Endothelial cell of umbilical vein (primary cell): ENCODE measurements around the gene DQX1. TPM values are rescaled to one million over a fixed set of nuclear protein-coding genes. Genes with fewer than 3 reads are reported as not detected.

Experiments
- BruUV-seq: library from RNA; stranded (reverse); fragments of 400-500 nt; replicated peaks from 2 replicates; lab custom pipeline; 2021; lab: Mats Ljungman, UMichigan
- CTCF ChIA-PET: fragments of 300-600, 350-600 bp; sonication (Branson Sonifier 250); formaldehyde crosslinking; loops from one replicate; lab custom pipeline; 2021; ENCODE audit warnings: antibody characterized with exemption, inconsistent platforms; lab: Charles Lee
- POLR2A ChIA-PET: fragments of 300-600, 350-600 bp; sonication (Branson Sonifier 250); formaldehyde crosslinking; loops from one replicate; lab custom pipeline; 2021; ENCODE audit warnings: antibody characterized with exemption, inconsistent platforms; lab: Charles Lee
- DNase-seq: peaks from one replicate; pipeline ENCODE4 v3.0.0-alpha.2; 2011; ENCODE audit warnings: low read depth, low spot score
- FAIRE-seq: peaks from 2 replicates; lab custom pipeline; 2011; peaks lifted over from hg19 to GRCh38; lab: Jason Lieb, UNC
- H2AFZ ChIP-seq: 2 replicates; pipeline ENCODE4 v1.6.0; 2012; ENCODE audit warnings: low read depth, low read length, control low read depth, inconsistent platforms
- H3K27ac ChIP-seq: 2 replicates; pipeline ENCODE4 v1.5.1; 2011; ENCODE audit warnings: low read depth, mild to moderate bottlenecking, control low read depth, low read length, moderate library complexity; ENCODE audit not compliant: insufficient read depth
- H3K27me3 ChIP-seq, 2 experiments: 2 replicates each; pipeline versions ENCODE4 v1.6.0 to v1.6.1; 2011; ENCODE audit warnings: low read length in 2 of 2, mixed read lengths in 1 of 2; ENCODE audit not compliant: control insufficient read depth in 2 of 2, insufficient read depth in 2 of 2
- H3K36me3 ChIP-seq, 2 experiments: 2 replicates in 1 of 2; 3 replicates in 1 of 2; pipeline ENCODE4 v1.5.1; 2011; ENCODE audit warnings: low read length in 2 of 2, mild to moderate bottlenecking in 1 of 2, moderate library complexity in 1 of 2; ENCODE audit not compliant: control insufficient read depth in 2 of 2, insufficient read depth in 2 of 2; ENCODE audit errors: extremely low read depth in 1 of 2
- H3K4me1 ChIP-seq: 3 replicates; pipeline ENCODE4 v1.5.1; 2011; ENCODE audit warnings: mild to moderate bottlenecking, low read length; ENCODE audit not compliant: control insufficient read depth, insufficient read depth; ENCODE audit errors: extremely low read depth
- H3K4me2 ChIP-seq: 2 replicates; pipeline ENCODE4 v1.6.1; 2011; ENCODE audit warnings: low read length, control low read depth, mixed read lengths; ENCODE audit not compliant: insufficient read depth
- H3K4me3 ChIP-seq, 3 experiments: fragments of 200-600 bp in 1 of 3; sonication (generic), shearing (Covaris generic) in 1 of 3; replicated peaks in 1 of 3; 2 replicates each; pipeline ENCODE4 v1.5.1; 2011 to 2016; ENCODE audit warnings: control low read depth in 3 of 3, low read length in 3 of 3, mild to moderate bottlenecking in 2 of 3, inconsistent platforms in 1 of 3, low read depth in 1 of 3, moderate library complexity in 1 of 3; ENCODE audit not compliant: insufficient read depth in 1 of 3
- H3K79me2 ChIP-seq: 2 replicates; pipeline ENCODE4 v1.6.0; 2012; ENCODE audit warnings: low read length, inconsistent platforms; ENCODE audit not compliant: control insufficient read depth, insufficient read depth
- H3K9ac ChIP-seq: replicated peaks from 2 replicates; pipeline ENCODE3; 2011; ENCODE audit warnings: low read length, control low read depth; ENCODE audit not compliant: insufficient read depth; ENCODE audit errors: extremely low read depth
- H3K9me1 ChIP-seq: replicated peaks from 3 replicates; pipeline ENCODE4 v1.6.0; 2011; ENCODE audit warnings: mild to moderate bottlenecking, low read length; ENCODE audit not compliant: control insufficient read depth, insufficient read depth; ENCODE audit errors: extremely low read depth
- H3K9me3 ChIP-seq: replicated peaks from 2 replicates; pipeline ENCODE4 v1.5.1; 2012; ENCODE audit warnings: low read length, inconsistent platforms; ENCODE audit not compliant: control insufficient read depth, insufficient read depth
- H4K20me1 ChIP-seq: replicated peaks from 2 replicates; pipeline ENCODE3; 2011; ENCODE audit warnings: mild to moderate bottlenecking, low read length; ENCODE audit not compliant: control insufficient read depth, insufficient read depth; ENCODE audit errors: extremely low read depth
- EZH2 ChIP-seq: IDR thresholded peaks from 2 replicates; pipeline ENCODE4 v1.6.1; 2012; ENCODE audit warnings: borderline replicate concordance, low read depth, mild to moderate bottlenecking, moderate library complexity, low read length, inconsistent platforms; ENCODE audit not compliant: severe bottlenecking
- FOS ChIP-seq: IDR thresholded peaks from 2 replicates; pipeline ENCODE4 v1.6.1; 2011; ENCODE audit warnings: mild to moderate bottlenecking, low read length, moderate library complexity, borderline replicate concordance; ENCODE audit not compliant: insufficient read depth
- GATA2 ChIP-seq: IDR thresholded peaks from 2 replicates; pipeline ENCODE4 v1.7.0; 2011; ENCODE audit warnings: low read depth, mild to moderate bottlenecking, moderate library complexity, mixed read lengths, low read length; ENCODE audit not compliant: insufficient read length, insufficient read depth
- JUN ChIP-seq: IDR thresholded peaks from 2 replicates; pipeline ENCODE4 v1.6.1; 2011; ENCODE audit warnings: borderline replicate concordance, low read depth; ENCODE audit not compliant: insufficient read length, insufficient read depth
- MYC ChIP-seq: IDR thresholded peaks from one replicate; pipeline ENCODE4 v1.6.1; 2011; ENCODE audit warnings: mild to moderate bottlenecking, low read depth, low read length
- POLR2A ChIP-seq: IDR thresholded peaks from 2 replicates; pipeline ENCODE4 v1.6.1; 2012; ENCODE audit warnings: low read depth, mild to moderate bottlenecking, control low read depth, low read length
- POLR2AphosphoS5 ChIP-seq: IDR thresholded peaks from 2 replicates; pipeline ENCODE4 v1.6.1; 2012; ENCODE audit warnings: low read depth, mild to moderate bottlenecking, control low read depth, low read length, moderate library complexity; ENCODE audit not compliant: insufficient read depth
- dilution Hi-C: fragments of 300-500 bp; cut with MboI; formaldehyde crosslinking; loops from one replicate; pipeline ENCODE4 v1.15.0; 2019; ENCODE audit warnings: low sequenced_read_pairs; ENCODE audit not compliant: extremely low pct_ligation_motif_present
- intact Hi-C: fragments of 100-400 bp; cut with micrococcal nuclease; formaldehyde crosslinking; loops from one replicate; pipeline ENCODE4 v1.10.0; 2022
- polyA plus RNA-seq, 4 experiments: library from polyadenylated mRNA; depleted of rRNA in 3 of 4; stranded (reverse) in 3 of 4; unstranded in 1 of 4; fragments of >200 nt; gene quantifications; 2 replicates each; pipeline versions ENCODE4 v1.2.1 to v1.2.3, GENCODE V29; 2011 to 2012; ENCODE audit warnings: missing spikeins in 1 of 4
- total RNA-seq: library from RNA; stranded (reverse); gene quantifications from 2 replicates; pipeline ENCODE4 v1.2.3, GENCODE V29; 2021
- TF ChIP-seq, protein P1 (sequence below), 2 donors: IDR thresholded peaks; 1 replicate in 1 of 2; 2 replicates in 1 of 2; pipeline ENCODE4 v1.5.1; 2011; ENCODE audit warnings: low read length in 2 of 2, mild to moderate bottlenecking in 2 of 2, moderate library complexity in 2 of 2, control low read depth in 1 of 2, inconsistent platforms in 1 of 2, low read depth in 1 of 2; ENCODE audit not compliant: insufficient read depth in 1 of 2; ENCODE audit errors: extremely low read depth in 1 of 2
- TF ChIP-seq, protein P2 (sequence below): IDR thresholded peaks from 2 replicates; pipeline ENCODE4 v1.6.1; 2011; ENCODE audit not compliant: insufficient read depth, insufficient read length

Gene DQX1
- total and polyA plus RNA-seq, 2 donors (not counting 3 experiments of a cell fraction or from before 2014, with no cell fraction given): 0.06 to 0.44 TPM

DNA sequence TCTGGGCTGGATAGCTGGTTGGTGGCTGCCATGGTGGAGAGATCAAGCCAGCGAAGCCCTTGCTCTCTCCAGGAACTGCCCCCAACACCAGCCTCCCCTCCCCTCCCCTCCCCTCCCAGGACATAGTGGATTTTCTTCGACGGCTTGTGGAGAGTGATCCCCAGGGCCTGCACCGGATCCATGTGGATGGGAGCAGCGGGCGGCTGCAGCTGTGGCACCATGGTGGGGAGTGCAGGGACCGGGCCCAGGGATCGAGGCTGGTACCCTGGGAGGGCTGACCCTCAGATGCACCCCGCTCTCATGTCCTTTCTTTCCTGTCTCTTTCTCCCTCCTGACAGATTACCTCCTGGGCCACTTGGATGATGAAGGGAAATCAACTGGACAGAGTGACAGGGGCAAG, 36.1 kb downstream of the DQX1 start:
- BruUV-seq: no TSS peak
- CTCF ChIA-PET: interaction anchor here (0.9 to 2.1 kb wide), 3 partner anchors 8 to 42 kb away, joined by 3 to 8 read pairs (median 3); no protein-coding TSS in a partner anchor
- no peak for DNase-seq

More for the DNA sequence above, 36.1 kb downstream of the DQX1 start:
- peaks cover 5% of the 10 kb centered on the region for H3K4me1 ChIP-seq
- TF ChIP-seq EZH2: no peak
- TF ChIP-seq, protein P1, sequence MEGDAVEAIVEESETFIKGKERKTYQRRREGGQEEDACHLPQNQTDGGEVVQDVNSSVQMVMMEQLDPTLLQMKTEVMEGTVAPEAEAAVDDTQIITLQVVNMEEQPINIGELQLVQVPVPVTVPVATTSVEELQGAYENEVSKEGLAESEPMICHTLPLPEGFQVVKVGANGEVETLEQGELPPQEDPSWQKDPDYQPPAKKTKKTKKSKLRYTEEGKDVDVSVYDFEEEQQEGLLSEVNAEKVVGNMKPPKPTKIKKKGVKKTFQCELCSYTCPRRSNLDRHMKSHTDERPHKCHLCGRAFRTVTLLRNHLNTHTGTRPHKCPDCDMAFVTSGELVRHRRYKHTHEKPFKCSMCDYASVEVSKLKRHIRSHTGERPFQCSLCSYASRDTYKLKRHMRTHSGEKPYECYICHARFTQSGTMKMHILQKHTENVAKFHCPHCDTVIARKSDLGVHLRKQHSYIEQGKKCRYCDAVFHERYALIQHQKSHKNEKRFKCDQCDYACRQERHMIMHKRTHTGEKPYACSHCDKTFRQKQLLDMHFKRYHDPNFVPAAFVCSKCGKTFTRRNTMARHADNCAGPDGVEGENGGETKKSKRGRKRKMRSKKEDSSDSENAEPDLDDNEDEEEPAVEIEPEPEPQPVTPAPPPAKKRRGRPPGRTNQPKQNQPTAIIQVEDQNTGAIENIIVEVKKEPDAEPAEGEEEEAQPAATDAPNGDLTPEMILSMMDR (IDR thresholded peaks at IDR 0.05; ENCODE audit: extremely low read depth in 1 of 2, insufficient read depth in 1 of 2, low read depth in 1 of 2, low read length in 2 of 2): no peak
- TF ChIP-seq, protein P2, sequence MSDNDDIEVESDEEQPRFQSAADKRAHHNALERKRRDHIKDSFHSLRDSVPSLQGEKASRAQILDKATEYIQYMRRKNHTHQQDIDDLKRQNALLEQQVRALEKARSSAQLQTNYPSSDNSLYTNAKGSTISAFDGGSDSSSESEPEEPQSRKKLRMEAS: no peak
- no peak for TF ChIP-seq FOS
- TF ChIP-seq POLR2A: no peak
- no peak for TF ChIP-seq POLR2AphosphoS5
- TF ChIP-seq MYC: no peak
- TF ChIP-seq JUN: no peak
- TF ChIP-seq GATA2: no peak
- no peaks in the 10 kb centered on the region for H3K9me3 ChIP-seq
- dilution Hi-C loops: no loop called here
- no peak overlapping the region for H3K4me2 ChIP-seq
- no peak overlapping the region for H2AFZ ChIP-seq
- no peaks in the 10 kb centered on the region for H3K27me3 ChIP-seq
- POLR2A ChIA-PET: no interaction called here
- no peak overlapping the region for H3K9ac ChIP-seq
- no peak overlapping the region for H3K4me3 ChIP-seq
- H4K20me1 ChIP-seq: no peaks in the 10 kb centered on the region
- no peak overlapping the region for H3K27ac ChIP-seq
- peaks cover 3 to 14% of the 10 kb centered on the region in 2 experiments for H3K36me3 ChIP-seq
- intact Hi-C loops: no loop called here
- no peaks in the 10 kb centered on the region for H3K9me1 ChIP-seq
- FAIRE-seq: no peak
- H3K79me2 ChIP-seq: no peaks in the 10 kb centered on the region
